Astrocyte of the cerebellum (primary cell): ENCODE measurements around the gene ALKBH6.

Experiments used
- DNase-seq: peaks from one replicate; pipeline ENCODE4 v3.0.0-alpha.2; 2011; ENCODE audit warnings: low read depth
- H3K4me3 ChIP-seq: 2 replicates; pipeline ENCODE4 v1.5.1; 2011; ENCODE audit warnings: mild to moderate bottlenecking, low read depth, low read length, moderate library complexity
- CTCF ChIP-seq: IDR thresholded peaks from 2 replicates; pipeline ENCODE4 v1.5.1; 2012; ENCODE audit warnings: low read length, low read depth, moderate library complexity, mild to moderate bottlenecking; ENCODE audit errors: missing control alignments
- in situ Hi-C: cut with HindIII; loops from 2 replicates; pipeline ENCODE4 v1.10.0; 2017; ENCODE audit warnings: low sequenced_read_pairs

ALKBH6 gene

GRCh38 chr19:35975608-35976214 lies 38.3 kb downstream of the ALKBH6 start:
- in situ Hi-C loops, result no loop called here
- no peak overlapping the region for H3K4me3 ChIP-seq
- TF ChIP-seq CTCF, result no peak
- no peak for DNase-seq

GRCh38 chr19:35973487-35973886 lies 40.5 kb downstream of the ALKBH6 start:
- H3K4me3 ChIP-seq, result no peak overlapping the region
- in situ Hi-C loops, result no loop called here
- no peak for DNase-seq
- TF ChIP-seq CTCF, result no peak

DNA sequence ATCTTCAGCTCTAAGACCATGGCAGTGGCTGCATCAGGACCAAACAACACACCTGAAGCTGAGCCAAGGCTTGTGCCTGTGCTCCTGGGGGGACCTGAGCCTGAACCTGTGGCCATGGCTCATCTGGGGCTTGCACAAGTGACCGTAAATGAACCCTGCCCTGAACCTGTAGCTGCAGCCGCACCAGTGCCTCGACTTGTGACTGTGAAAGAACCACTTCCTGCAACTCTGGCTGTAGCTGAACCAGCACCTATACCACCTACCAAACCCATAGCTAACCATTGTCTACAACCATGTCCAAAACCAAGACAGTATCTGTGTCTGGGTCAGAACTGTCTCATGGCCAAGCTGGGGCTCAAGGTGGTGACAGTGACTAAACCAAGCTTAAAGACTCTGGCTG lies 47.2 kb downstream of the ALKBH6 start:
- no peak for TF ChIP-seq CTCF
- no peak overlapping the region for H3K4me3 ChIP-seq
- DNase-seq, result no peak
- in situ Hi-C loops, result loop anchor here (10.0 kb wide), 1 partner anchor 162 kb away; no protein-coding TSS in a partner anchor

DNA sequence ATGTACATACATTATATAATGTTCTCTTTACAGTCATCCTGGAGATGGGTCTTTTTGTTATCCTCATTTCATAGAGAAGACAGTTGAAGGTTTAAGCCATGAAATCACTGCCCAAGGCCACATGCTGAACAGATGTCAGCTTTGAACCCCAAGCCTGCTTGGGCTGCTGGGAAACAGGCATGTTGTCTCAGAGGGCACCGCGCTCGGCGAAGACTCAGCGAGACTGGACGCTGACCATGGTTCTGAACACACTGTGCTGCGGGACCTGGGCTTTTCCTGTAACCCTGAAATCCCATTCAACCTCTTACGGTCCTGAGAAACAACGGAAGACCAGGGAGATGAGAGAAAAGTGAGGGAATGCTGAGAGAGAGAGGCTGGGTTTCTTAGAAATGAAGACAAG lies 50.5 kb downstream of the ALKBH6 start:
- in situ Hi-C loops, result loop anchor here (10.0 kb wide), 1 partner anchor 159 kb away; no protein-coding TSS in a partner anchor
- no peak overlapping the region for H3K4me3 ChIP-seq
- DNase-seq, result peak; percentile 42
- TF ChIP-seq CTCF, result no peak

- no peak for DNase-seq
- in situ Hi-C loops, result loop anchor here (10.0 kb wide), 1 partner anchor 156 kb away; no protein-coding TSS in a partner anchor
- no peak overlapping the region for H3K4me3 ChIP-seq
- TF ChIP-seq CTCF, result no peak
Measured at GRCh38 chr19:35960432-35960972, 53.5 kb downstream of the ALKBH6 start.

- DNase-seq, result no peak
- in situ Hi-C loops, result loop anchor here (10.0 kb wide), 1 partner anchor 155 kb away; no protein-coding TSS in a partner anchor
- H3K4me3 ChIP-seq, result no peak overlapping the region
- no peak for TF ChIP-seq CTCF
Measured at GRCh38 chr19:35959968-35960320, 54.1 kb downstream of the ALKBH6 start.
